ENCODE data around the gene TMEM151B. TPM values are rescaled to one million over a fixed set of nuclear protein-coding genes. Genes with fewer than 3 reads are reported as not detected.

TMEM151B gene
- total and polyA plus RNA-seq, 7 donors: 0.16 to 1.1 (median 0.63) TPM; not detected in 2

DNA sequence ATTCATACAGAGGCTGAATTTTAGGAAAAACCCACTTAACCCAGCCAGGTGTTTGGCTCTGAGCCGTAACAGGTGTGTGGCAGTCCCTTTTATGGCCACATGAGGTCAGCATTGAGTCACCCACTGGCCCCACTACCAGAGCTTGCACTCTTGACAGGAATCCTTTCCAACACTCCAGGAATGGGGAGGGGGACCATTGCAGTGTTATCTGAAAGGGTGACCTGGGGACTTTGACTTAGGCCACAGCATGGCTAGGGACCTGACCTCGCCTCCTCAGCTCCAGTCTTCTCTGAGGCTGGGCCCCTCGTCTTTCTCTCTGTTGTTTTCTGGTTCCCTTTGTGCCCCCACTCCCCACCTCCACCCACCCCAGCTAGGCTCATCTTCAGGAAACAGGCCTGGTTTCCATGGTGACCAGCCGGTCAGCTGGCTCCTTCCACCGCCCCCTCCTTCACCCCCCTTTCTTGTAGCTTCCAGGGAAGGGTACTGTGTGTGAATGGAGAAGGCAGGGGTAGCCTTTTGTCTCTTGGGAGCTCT lies 2.1 kb upstream of the TMEM151B start:
- DNase-seq: no peak
- H3K9me3 ChIP-seq: no peaks in the 10 kb centered on the region
- H3K4me1 ChIP-seq: peaks cover 0 to 29% (median 26%) of the 10 kb centered on the region in 4 donors
- TF ChIP-seq POLR2AphosphoS5 (IDR thresholded peaks at IDR 0.05) (peak in 2 of 4 donors; percentile 10 to 15), EP300 (IDR thresholded peaks at IDR 0.05) (no peak), POLR2A (IDR thresholded peaks at IDR 0.05) (no peak)
- TF ChIP-seq, protein P1, sequence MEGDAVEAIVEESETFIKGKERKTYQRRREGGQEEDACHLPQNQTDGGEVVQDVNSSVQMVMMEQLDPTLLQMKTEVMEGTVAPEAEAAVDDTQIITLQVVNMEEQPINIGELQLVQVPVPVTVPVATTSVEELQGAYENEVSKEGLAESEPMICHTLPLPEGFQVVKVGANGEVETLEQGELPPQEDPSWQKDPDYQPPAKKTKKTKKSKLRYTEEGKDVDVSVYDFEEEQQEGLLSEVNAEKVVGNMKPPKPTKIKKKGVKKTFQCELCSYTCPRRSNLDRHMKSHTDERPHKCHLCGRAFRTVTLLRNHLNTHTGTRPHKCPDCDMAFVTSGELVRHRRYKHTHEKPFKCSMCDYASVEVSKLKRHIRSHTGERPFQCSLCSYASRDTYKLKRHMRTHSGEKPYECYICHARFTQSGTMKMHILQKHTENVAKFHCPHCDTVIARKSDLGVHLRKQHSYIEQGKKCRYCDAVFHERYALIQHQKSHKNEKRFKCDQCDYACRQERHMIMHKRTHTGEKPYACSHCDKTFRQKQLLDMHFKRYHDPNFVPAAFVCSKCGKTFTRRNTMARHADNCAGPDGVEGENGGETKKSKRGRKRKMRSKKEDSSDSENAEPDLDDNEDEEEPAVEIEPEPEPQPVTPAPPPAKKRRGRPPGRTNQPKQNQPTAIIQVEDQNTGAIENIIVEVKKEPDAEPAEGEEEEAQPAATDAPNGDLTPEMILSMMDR (IDR thresholded peaks at IDR 0.05): peak; percentile 69 to 89 (median 82)
- WGBS, 2 donors: 19 to 24% methylated on average over 5 of the region's 5 CpGs
- H3K27ac ChIP-seq: no peak overlapping the region
- no peaks in the 10 kb centered on the region for H3K36me3 ChIP-seq
- intact Hi-C loops (cut with DNase I): loop anchor here (1.0 kb wide), 1 partner anchor 70 kb away; no protein-coding TSS in a partner anchor
- peaks cover 21 to 54% (median 47%) of the 10 kb centered on the region in 3 donors for H3K27me3 ChIP-seq
- no peak overlapping the region for H3K4me3 ChIP-seq

- Histone ChIP-seq H3K4me3 (no peak overlapping the region), H3K27me3 (peaks cover 21 to 65% (median 58%) of the 10 kb centered on the region in 3 donors), H3K9me3 (no peaks in the 10 kb centered on the region), H3K27ac (no peak overlapping the region), H3K36me3 (no peaks in the 10 kb centered on the region), H3K4me1 (peaks cover 0 to 17% (median 14%) of the 10 kb centered on the region in 4 donors)
- TF ChIP-seq POLR2AphosphoS5 (IDR thresholded peaks at IDR 0.05) (no peak), EP300 (IDR thresholded peaks at IDR 0.05) (no peak), POLR2A (IDR thresholded peaks at IDR 0.05) (no peak)
- TF ChIP-seq, protein P1 (IDR thresholded peaks at IDR 0.05): no peak
- DNase-seq: no peak
- intact Hi-C loops (cut with DNase I): no loop called here
- WGBS, 2 donors: 66 to 75% methylated on average over 1 of the region's 1 CpG
These were observed 901 bp upstream of the TMEM151B start for GRCh38 chr6:44269178-44269920.

GRCh38 chr6:44270526-44271405 lies 516 bp downstream of the TMEM151B start:
- TF ChIP-seq, protein P1 (IDR thresholded peaks at IDR 0.05): no peak
- TF ChIP-seq POLR2AphosphoS5 (IDR thresholded peaks at IDR 0.05): no peak
- TF ChIP-seq EP300 (IDR thresholded peaks at IDR 0.05): no peak
- TF ChIP-seq POLR2A (IDR thresholded peaks at IDR 0.05): no peak
- no peak overlapping the region for H3K27ac ChIP-seq
- H3K36me3 ChIP-seq: no peaks in the 10 kb centered on the region
- DNase-seq: no peak
- peaks cover 0 to 15% (median 9%) of the 10 kb centered on the region in 4 donors for H3K4me1 ChIP-seq
- intact Hi-C loops (cut with DNase I): no loop called here
- WGBS, 2 donors: 2% methylated on average over 90 of the region's 90 CpGs
- peak overlapping the region in 3 of 4 donors; percentile 38 to 48 (median 48) for H3K4me3 ChIP-seq
- no peaks in the 10 kb centered on the region for H3K9me3 ChIP-seq
- peaks cover 23 to 79% (median 71%) of the 10 kb centered on the region in 3 donors for H3K27me3 ChIP-seq

- DNase-seq: no peak
- no peaks in the 10 kb centered on the region for H3K9me3 ChIP-seq
- H3K27ac ChIP-seq: no peak overlapping the region
- peaks cover 0 to 21% (median 15%) of the 10 kb centered on the region in 4 donors for H3K4me1 ChIP-seq
- H3K27me3 ChIP-seq: peaks cover 29 to 85% (median 77%) of the 10 kb centered on the region in 3 donors
- H3K36me3 ChIP-seq: no peaks in the 10 kb centered on the region
- H3K4me3 ChIP-seq: no peak overlapping the region
- intact Hi-C loops (cut with DNase I): no loop called here
- no peak for TF ChIP-seq EP300 (IDR thresholded peaks at IDR 0.05)
- TF ChIP-seq POLR2A (IDR thresholded peaks at IDR 0.05): no peak
- TF ChIP-seq, protein P1 (IDR thresholded peaks at IDR 0.05): no peak
- TF ChIP-seq POLR2AphosphoS5 (IDR thresholded peaks at IDR 0.05): no peak
- WGBS, 2 donors: 72 to 84% methylated on average over 6 of the region's 6 CpGs
These were observed 1.1 kb downstream of the TMEM151B start for GRCh38 chr6:44271406-44271723.

All from sigmoid colon (tissue), 7 donors.